Calu3 (cell line): ENCODE results near the gene PITPNM2. TPM values are rescaled to one million over a fixed set of nuclear protein-coding genes. Genes with fewer than 3 reads are reported as not detected.
"Not testable (repeated sequence)": the region's sequence is repeated elsewhere in the genome, so short reads cannot be mapped to it uniquely, and the experiment has no call there.

Source experiments
- BruUV-seq: library from RNA; stranded (reverse); fragments of 400-500 nt; replicated peaks from 2 replicates; lab custom pipeline; 2021; lab: Mats Ljungman, UMichigan
- CTCF ChIA-PET: fragments of 300-600 bp; sonication (Branson Sonifier 250); formaldehyde crosslinking; loops from one replicate; lab custom pipeline; 2022; ENCODE audit warnings: antibody characterized with exemption; lab: Charles Lee
- DNase-seq: peaks from one replicate; pipeline ENCODE4 v3.0.0; 2022
- H3K27ac Mint-ChIP-seq: one replicate; pipeline ENCODE4 v1.8.0; 2022; ENCODE audit warnings: mixed read lengths; ENCODE audit not compliant: unreplicated experiment
- H3K27me3 Mint-ChIP-seq: one replicate; pipeline ENCODE4 v1.8.0; 2022; ENCODE audit warnings: mixed read lengths; ENCODE audit not compliant: unreplicated experiment
- H3K36me3 Mint-ChIP-seq: one replicate; pipeline ENCODE4 v1.8.0; 2022; ENCODE audit warnings: mild to moderate bottlenecking, moderate library complexity, mixed read lengths; ENCODE audit not compliant: insufficient read depth, unreplicated experiment
- H3K4me1 Mint-ChIP-seq: one replicate; pipeline ENCODE4 v1.8.0; 2022; ENCODE audit warnings: mild to moderate bottlenecking, low read depth, mixed read lengths; ENCODE audit not compliant: unreplicated experiment
- H3K4me3 Mint-ChIP-seq: one replicate; pipeline ENCODE4 v1.8.0; 2022; ENCODE audit warnings: mild to moderate bottlenecking, low read depth, moderate library complexity, mixed read lengths; ENCODE audit not compliant: unreplicated experiment
- H3K9me3 Mint-ChIP-seq: one replicate; pipeline ENCODE4 v1.8.0; 2022; ENCODE audit warnings: low read depth, mixed read lengths; ENCODE audit not compliant: unreplicated experiment
- intact Hi-C: fragments of 100-400 bp; cut with micrococcal nuclease; formaldehyde crosslinking; loops from one replicate; pipeline ENCODE4 v1.10.0; 2022; ENCODE audit not compliant: unreplicated experiment
- total RNA-seq: library from RNA; stranded (reverse); gene quantifications from 2 replicates; pipeline ENCODE4 v1.2.3, GENCODE V29; 2022
- TF ChIP-seq, protein P1 (sequence below): fragments of 200-600 bp; IDR thresholded peaks from one replicate; pipeline ENCODE4 v1.8.0; 2022; ENCODE audit warnings: antibody characterized with exemption; ENCODE audit not compliant: unreplicated experiment

Gene PITPNM2
- total RNA-seq, 1 experiment from 2014 or later, result 8.4 TPM

DNA sequence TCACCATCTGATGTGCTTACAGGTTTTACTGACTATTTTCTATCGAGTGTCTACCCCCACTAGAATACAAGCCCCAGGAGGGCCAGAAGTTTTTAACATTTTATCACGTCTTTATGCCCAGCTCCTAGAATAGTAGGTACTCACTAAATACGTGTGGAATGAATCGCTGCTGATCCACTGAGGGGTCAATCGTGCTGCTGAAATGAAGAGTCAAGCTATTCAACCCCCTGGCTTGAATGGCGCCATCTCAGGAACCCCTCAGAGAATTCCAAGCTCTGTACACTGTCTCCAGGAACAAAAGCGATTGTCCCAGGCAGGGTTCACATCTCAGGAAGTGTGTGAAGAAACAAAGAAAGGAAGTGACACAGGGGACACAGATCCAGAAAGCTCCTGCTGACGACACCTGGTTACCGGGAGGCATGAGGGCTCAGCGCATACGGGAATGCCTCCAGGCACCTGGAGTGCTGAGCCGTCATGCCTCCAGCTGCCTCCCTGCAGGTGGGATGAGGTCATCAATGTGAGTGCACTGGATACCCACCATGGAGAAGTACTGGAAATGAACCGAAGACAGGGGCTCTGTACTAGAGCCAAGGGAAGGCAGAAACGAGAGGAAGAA lies 45.6 kb downstream of the PITPNM2 start:
- intact Hi-C loops, result no loop called here
- CTCF ChIA-PET, result no interaction called here
- Mint-ChIP-seq H3K4me3 (no peak overlapping the region), H3K9me3 (no peaks in the 10 kb centered on the region), H3K4me1 (peaks cover 12% of the 10 kb centered on the region), H3K27me3 (no peaks in the 10 kb centered on the region), H3K36me3 (peaks cover 9% of the 10 kb centered on the region), H3K27ac (no peak overlapping the region)
- DNase-seq, result no peak
- TF ChIP-seq, protein P1, sequence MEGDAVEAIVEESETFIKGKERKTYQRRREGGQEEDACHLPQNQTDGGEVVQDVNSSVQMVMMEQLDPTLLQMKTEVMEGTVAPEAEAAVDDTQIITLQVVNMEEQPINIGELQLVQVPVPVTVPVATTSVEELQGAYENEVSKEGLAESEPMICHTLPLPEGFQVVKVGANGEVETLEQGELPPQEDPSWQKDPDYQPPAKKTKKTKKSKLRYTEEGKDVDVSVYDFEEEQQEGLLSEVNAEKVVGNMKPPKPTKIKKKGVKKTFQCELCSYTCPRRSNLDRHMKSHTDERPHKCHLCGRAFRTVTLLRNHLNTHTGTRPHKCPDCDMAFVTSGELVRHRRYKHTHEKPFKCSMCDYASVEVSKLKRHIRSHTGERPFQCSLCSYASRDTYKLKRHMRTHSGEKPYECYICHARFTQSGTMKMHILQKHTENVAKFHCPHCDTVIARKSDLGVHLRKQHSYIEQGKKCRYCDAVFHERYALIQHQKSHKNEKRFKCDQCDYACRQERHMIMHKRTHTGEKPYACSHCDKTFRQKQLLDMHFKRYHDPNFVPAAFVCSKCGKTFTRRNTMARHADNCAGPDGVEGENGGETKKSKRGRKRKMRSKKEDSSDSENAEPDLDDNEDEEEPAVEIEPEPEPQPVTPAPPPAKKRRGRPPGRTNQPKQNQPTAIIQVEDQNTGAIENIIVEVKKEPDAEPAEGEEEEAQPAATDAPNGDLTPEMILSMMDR, result no peak
- BruUV-seq, result no TSS peak

DNA sequence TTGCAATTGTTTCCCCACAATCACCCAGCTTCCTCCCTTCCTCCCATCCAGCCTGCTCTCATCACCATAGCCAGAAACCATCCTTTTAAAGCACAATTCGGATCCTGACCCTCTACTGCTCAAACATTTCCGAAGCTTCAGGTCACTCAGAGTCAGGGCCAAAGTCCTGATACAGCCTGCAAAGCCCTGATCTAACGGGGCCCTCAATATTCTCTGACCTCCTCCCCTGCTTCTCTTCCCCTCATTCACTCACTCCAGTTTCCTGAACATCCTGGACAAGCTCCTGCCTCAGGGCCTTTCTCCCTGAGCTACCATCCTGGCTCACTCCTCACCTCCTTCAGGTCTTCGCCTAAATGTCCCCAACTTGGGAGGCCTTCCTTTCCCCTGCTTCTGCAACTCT lies 46.1 kb downstream of the PITPNM2 start:
- intact Hi-C loops, result no loop called here
- no peak for DNase-seq
- no peak overlapping the region for H3K27ac Mint-ChIP-seq
- TF ChIP-seq, protein P1, result no peak
- H3K27me3 Mint-ChIP-seq, result no peaks in the 10 kb centered on the region
- H3K9me3 Mint-ChIP-seq, result no peaks in the 10 kb centered on the region
- H3K4me1 Mint-ChIP-seq, result peaks cover 12% of the 10 kb centered on the region
- H3K4me3 Mint-ChIP-seq, result no peak overlapping the region
- BruUV-seq, result no TSS peak
- peaks cover 9% of the 10 kb centered on the region for H3K36me3 Mint-ChIP-seq
- CTCF ChIA-PET, result no interaction called here

DNA sequence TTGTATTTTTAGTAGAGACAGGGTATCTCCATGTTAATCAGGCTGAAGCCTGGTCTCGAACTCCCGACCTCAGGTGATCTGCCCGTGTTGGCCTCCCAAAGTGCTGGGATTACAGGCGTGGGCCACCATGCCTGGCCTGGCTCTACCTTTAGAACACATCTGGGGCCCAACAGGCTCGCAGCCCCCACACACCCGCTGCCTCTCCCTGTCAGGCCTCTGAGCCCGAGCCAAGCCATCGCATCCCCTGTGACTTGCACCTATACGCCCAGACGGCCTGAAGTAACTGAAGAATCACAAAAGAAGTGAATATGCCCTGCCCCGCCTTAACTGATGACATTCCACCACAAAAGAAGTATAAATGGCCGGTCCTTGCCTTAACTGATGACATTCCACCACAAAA lies 46.8 kb downstream of the PITPNM2 start:
- not testable (repeated sequence) for BruUV-seq
- H3K4me1 Mint-ChIP-seq, result peaks cover 12% of the 10 kb centered on the region

DNA sequence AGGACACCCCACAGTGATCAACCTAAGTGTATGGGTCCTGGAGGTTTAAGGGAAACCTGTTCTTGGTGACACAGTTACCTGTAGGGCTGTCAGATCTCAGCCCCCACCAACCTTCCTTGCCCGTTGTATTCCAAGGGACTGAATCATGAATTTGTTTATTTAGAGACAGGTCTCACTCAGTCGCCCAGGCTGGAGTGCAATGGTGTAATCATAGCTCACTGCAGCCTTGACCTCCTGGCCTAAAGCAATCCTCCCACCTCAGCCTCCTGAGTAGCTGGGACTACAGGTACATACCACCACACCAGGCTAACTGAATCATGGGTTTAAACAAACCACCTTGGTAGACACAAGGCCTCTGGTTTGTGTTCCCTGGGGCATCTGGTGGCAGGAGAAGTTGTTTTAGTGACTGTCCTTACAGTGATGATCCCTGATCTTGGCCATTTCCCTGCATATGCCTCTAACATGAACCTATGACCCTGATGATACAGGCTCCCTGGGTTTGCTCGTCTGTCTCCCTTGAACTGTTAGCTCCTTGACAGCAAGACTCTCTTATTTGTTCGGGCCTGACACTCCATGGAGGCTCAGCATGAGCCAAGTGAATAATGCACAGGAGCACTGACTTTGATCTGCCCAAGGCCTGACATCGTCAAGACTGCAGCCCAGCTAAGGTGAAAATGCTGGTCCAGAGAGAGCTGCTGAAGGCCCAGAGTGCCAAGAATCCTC lies 47.9 kb downstream of the PITPNM2 start:
- no peaks in the 10 kb centered on the region for H3K27me3 Mint-ChIP-seq
- peaks cover 12% of the 10 kb centered on the region for H3K4me1 Mint-ChIP-seq
- H3K36me3 Mint-ChIP-seq, result peaks cover 9% of the 10 kb centered on the region
- BruUV-seq, result no TSS peak
- H3K4me3 Mint-ChIP-seq, result no peak overlapping the region
- H3K27ac Mint-ChIP-seq, result no peak overlapping the region
- TF ChIP-seq, protein P1, result no peak
- intact Hi-C loops, result no loop called here
- CTCF ChIA-PET, result interaction anchor here (0.9 to 1.6 kb wide), 5 partner anchors 12 to 130 kb away, joined by 3 to 5 read pairs (median 4); partner anchors contain the start of genes MPHOSPH9 and MTRFR
- H3K9me3 Mint-ChIP-seq, result no peaks in the 10 kb centered on the region
- peak; percentile 41 for DNase-seq

More for the DNA sequence above, 46.8 kb downstream of the PITPNM2 start:
- DNase-seq, CTCF ChIA-PET, H3K27me3 Mint-ChIP-seq, intact Hi-C loops, H3K36me3 Mint-ChIP-seq, H3K27ac Mint-ChIP-seq, H3K9me3 Mint-ChIP-seq, H3K4me3 Mint-ChIP-seq: not testable (repeated sequence)
